Mononuclear cell (primary cell): ENCODE results near the gene EPB41L2. TPM values are rescaled to one million over a fixed set of nuclear protein-coding genes. Genes with fewer than 3 reads are reported as not detected.

Source experiments
- H3K27me3 ChIP-seq: 2 replicates; pipeline ENCODE4 v1.6.0; 2011; ENCODE audit warnings: low read length, control low read depth; ENCODE audit not compliant: insufficient read depth
- H3K4me1 ChIP-seq: 2 replicates; pipeline ENCODE4 v1.5.1; 2011; ENCODE audit warnings: mild to moderate bottlenecking, low read length, control low read depth; ENCODE audit not compliant: insufficient read depth
- H3K4me3 ChIP-seq: 2 replicates; pipeline ENCODE4 v1.5.1; 2011; ENCODE audit warnings: mild to moderate bottlenecking, low read length, moderate library complexity
- H3K9me3 ChIP-seq: 2 replicates; pipeline ENCODE4 v1.5.1; 2011; ENCODE audit warnings: low read depth, mild to moderate bottlenecking, control low read depth, low read length
- total RNA-seq: library from RNA; depleted of rRNA; stranded (reverse); fragments of >200 nt; gene quantifications from one replicate; pipeline ENCODE4 v1.2.3, GENCODE V29; 2012

Gene EPB41L2
- total RNA-seq, 1 donor = 11.2 TPM

- H3K4me1 ChIP-seq = no peaks in the 10 kb centered on the region
- H3K9me3 ChIP-seq = no peaks in the 10 kb centered on the region
These were observed 219.3 kb downstream of the EPB41L2 start for GRCh38 chr6:130843575-130844320.

GRCh38 chr6:130841128-130841728, 221.8 kb downstream of the EPB41L2 start:
- Histone ChIP-seq H3K27me3 (no peaks in the 10 kb centered on the region), H3K4me3 (no peak overlapping the region), H3K4me1 (no peaks in the 10 kb centered on the region), H3K9me3 (no peaks in the 10 kb centered on the region)

More at GRCh38 chr6:130843575-130844320, 219.3 kb downstream of the EPB41L2 start:
- no peaks in the 10 kb centered on the region for H3K27me3 ChIP-seq
- H3K4me3 ChIP-seq = no peak overlapping the region

GRCh38 chr6:130840050-130840449, 223.0 kb downstream of the EPB41L2 start:
- Histone ChIP-seq H3K4me1 (no peaks in the 10 kb centered on the region), H3K9me3 (no peaks in the 10 kb centered on the region), H3K27me3 (no peaks in the 10 kb centered on the region), H3K4me3 (no peak overlapping the region)

- H3K9me3 ChIP-seq = no peaks in the 10 kb centered on the region
- H3K4me3 ChIP-seq = no peak overlapping the region
- H3K4me1 ChIP-seq = no peaks in the 10 kb centered on the region
- H3K27me3 ChIP-seq = no peaks in the 10 kb centered on the region
These were observed 223.7 kb downstream of the EPB41L2 start for GRCh38 chr6:130839379-130839778.

- no peaks in the 10 kb centered on the region for H3K27me3 ChIP-seq
- H3K4me1 ChIP-seq = no peaks in the 10 kb centered on the region
These were observed 224.1 kb downstream of the EPB41L2 start for GRCh38 chr6:130838951-130839350.

GRCh38 chr6:130838250-130838860, 224.7 kb downstream of the EPB41L2 start:
- Histone ChIP-seq H3K9me3 (no peaks in the 10 kb centered on the region), H3K4me3 (no peak overlapping the region), H3K27me3 (no peaks in the 10 kb centered on the region), H3K4me1 (no peaks in the 10 kb centered on the region)

More at GRCh38 chr6:130838951-130839350, 224.1 kb downstream of the EPB41L2 start:
- Histone ChIP-seq H3K4me3 (no peak overlapping the region), H3K9me3 (no peaks in the 10 kb centered on the region)

GRCh38 chr6:130837067-130837466, 226.0 kb downstream of the EPB41L2 start:
- no peaks in the 10 kb centered on the region for H3K27me3 ChIP-seq
- H3K4me1 ChIP-seq = no peaks in the 10 kb centered on the region
- H3K9me3 ChIP-seq = no peaks in the 10 kb centered on the region
- no peak overlapping the region for H3K4me3 ChIP-seq

- Histone ChIP-seq H3K9me3 (no peaks in the 10 kb centered on the region), H3K4me1 (no peaks in the 10 kb centered on the region), H3K27me3 (no peaks in the 10 kb centered on the region), H3K4me3 (no peak overlapping the region)
These were observed 226.9 kb downstream of the EPB41L2 start for GRCh38 chr6:130836055-130836640.

GRCh38 chr6:130834482-130835251, 228.4 kb downstream of the EPB41L2 start:
- H3K4me1 ChIP-seq = no peaks in the 10 kb centered on the region
- no peaks in the 10 kb centered on the region for H3K27me3 ChIP-seq
- H3K4me3 ChIP-seq = no peak overlapping the region
- no peaks in the 10 kb centered on the region for H3K9me3 ChIP-seq

- Histone ChIP-seq H3K27me3 (no peaks in the 10 kb centered on the region), H3K4me3 (no peak overlapping the region), H3K9me3 (no peaks in the 10 kb centered on the region), H3K4me1 (no peaks in the 10 kb centered on the region)
These were observed 229.5 kb downstream of the EPB41L2 start for GRCh38 chr6:130833569-130833968.

- H3K9me3 ChIP-seq = no peaks in the 10 kb centered on the region
- H3K27me3 ChIP-seq = no peaks in the 10 kb centered on the region
- no peaks in the 10 kb centered on the region for H3K4me1 ChIP-seq
These were observed 231.4 kb downstream of the EPB41L2 start for GRCh38 chr6:130831607-130832006.

GRCh38 chr6:130829333-130829910, 233.6 kb downstream of the EPB41L2 start:
- Histone ChIP-seq H3K27me3 (no peaks in the 10 kb centered on the region), H3K9me3 (no peaks in the 10 kb centered on the region), H3K4me1 (no peaks in the 10 kb centered on the region), H3K4me3 (no peak overlapping the region)

More at GRCh38 chr6:130831607-130832006, 231.4 kb downstream of the EPB41L2 start:
- no peak overlapping the region for H3K4me3 ChIP-seq

GRCh38 chr6:130827247-130828149, 235.5 kb downstream of the EPB41L2 start, which contains the start of gene SMLR1:
Gene SMLR1 (plus strand): TSS chr6:130827406. CDS start chr6:130827414, 8 bp downstream.
- Histone ChIP-seq H3K9me3 (no peaks in the 10 kb centered on the region), H3K4me1 (no peaks in the 10 kb centered on the region), H3K27me3 (no peaks in the 10 kb centered on the region), H3K4me3 (no peak within 1 kb of the TSS)
